ENCODE data around the gene NID1.

GRCh38 chr1:236035681-236036101, 29.2 kb downstream of the NID1 start:
- TF ChIP-seq POLR2A (IDR thresholded peaks at IDR 0.05) (no peak), CTCF (IDR thresholded peaks at IDR 0.05) (no peak)
